IMR-90 (cell line): Measurements from ENCODE around the gene TMEM163. TPM values are rescaled to one million over a fixed set of nuclear protein-coding genes. Genes with fewer than 3 reads are reported as not detected.

Source experiments
- ATAC-seq: fragments of 200-7000 bp; cut with Tn5 transposase; 2 replicates; pipeline ENCODE4 v1.9.1; 2020; ENCODE audit warnings: low read depth, mild to moderate bottlenecking, moderate library complexity
- BruUV-seq: library from RNA; stranded (reverse); fragments of 400-500 nt; replicated peaks from 2 replicates; lab custom pipeline; 2021; lab: Mats Ljungman, UMichigan
- CTCF ChIA-PET: fragments of 300-600 bp; formaldehyde crosslinking; extraction: SDS; loops from one replicate; lab custom pipeline; 2021; ENCODE audit warnings: antibody characterized with exemption; lab: Yijun Ruan, JAX
- POLR2A ChIA-PET: fragments of 300-600 bp; sonication (Branson Sonifier 250); formaldehyde crosslinking; loops from one replicate; lab custom pipeline; 2022; ENCODE audit warnings: antibody characterized with exemption; ENCODE audit not compliant: unreplicated experiment; lab: Charles Lee
- DNase-seq: peaks from one replicate; pipeline ENCODE4 v3.0.0; 2013
- H2AFZ ChIP-seq: replicated peaks from 2 replicates; pipeline ENCODE3; 2013; ENCODE audit warnings: low read length, mild to moderate bottlenecking; ENCODE audit not compliant: poor library complexity
- H2AK5ac ChIP-seq: 2 replicates; pipeline ENCODE4 v1.6.1; 2013; ENCODE audit warnings: low read depth, low read length, inconsistent platforms
- H2AK9ac ChIP-seq: replicated peaks from 2 replicates; pipeline ENCODE3; 2013; ENCODE audit warnings: mild to moderate bottlenecking, low read depth, low read length, moderate library complexity; ENCODE audit not compliant: poor library complexity
- H2BK120ac ChIP-seq: 2 replicates; pipeline ENCODE4 v1.6.1; 2013; ENCODE audit warnings: low read depth, low read length, inconsistent platforms
- H2BK15ac ChIP-seq: 3 replicates; pipeline ENCODE4 v1.6.1; 2013; ENCODE audit warnings: low read depth, low read length, inconsistent platforms
- H2BK20ac ChIP-seq: 2 replicates; pipeline ENCODE4 v1.6.1; 2013; ENCODE audit warnings: low read depth, mild to moderate bottlenecking, inconsistent platforms, low read length, moderate library complexity
- H2BK5ac ChIP-seq: 2 replicates; pipeline ENCODE4 v1.6.1; 2013; ENCODE audit warnings: mild to moderate bottlenecking, low read depth, low read length, inconsistent platforms; ENCODE audit not compliant: poor library complexity, severe bottlenecking
- H3K14ac ChIP-seq: replicated peaks from 2 replicates; pipeline ENCODE4 v1.6.1; 2013; ENCODE audit warnings: low read depth, low read length, inconsistent platforms
- H3K18ac ChIP-seq: 2 replicates; pipeline ENCODE4 v1.6.1; 2013; ENCODE audit warnings: low read depth, low read length, control low read depth
- H3K23ac ChIP-seq: 2 replicates; pipeline ENCODE4 v1.6.1; 2013; ENCODE audit warnings: low read depth, low read length, inconsistent platforms
- H3K27ac ChIP-seq: 2 replicates; pipeline ENCODE4 v1.5.1; 2013; ENCODE audit warnings: mild to moderate bottlenecking, control low read depth, low read length; ENCODE audit not compliant: insufficient read depth
- H3K27me3 ChIP-seq: 2 replicates; pipeline ENCODE4 v1.6.1; 2013; ENCODE audit warnings: low read length; ENCODE audit not compliant: control insufficient read depth, insufficient read depth
- H3K36me3 ChIP-seq: 2 replicates; pipeline ENCODE4 v1.6.1; 2013; ENCODE audit warnings: low read length, mixed read lengths; ENCODE audit not compliant: control insufficient read depth, insufficient read depth
- H3K4ac ChIP-seq: 2 replicates; pipeline ENCODE4 v1.6.1; 2013; ENCODE audit warnings: low read depth, low read length, inconsistent platforms
- H3K4me1 ChIP-seq: 2 replicates; pipeline ENCODE4 v1.6.1; 2013; ENCODE audit warnings: low read length, mixed read lengths; ENCODE audit not compliant: control insufficient read depth, insufficient read depth
- H3K4me2 ChIP-seq: 2 replicates; pipeline ENCODE4 v1.6.1; 2013; ENCODE audit warnings: low read depth, mild to moderate bottlenecking, control low read depth, low read length, moderate library complexity
- H3K4me3 ChIP-seq: 2 replicates; pipeline ENCODE4 v1.5.1; 2013; ENCODE audit warnings: low read depth, mild to moderate bottlenecking, control low read depth, low read length, moderate library complexity; ENCODE audit not compliant: insufficient read depth
- H3K56ac ChIP-seq: 2 replicates; pipeline ENCODE4 v1.6.1; 2013; ENCODE audit warnings: low read length, inconsistent platforms; ENCODE audit not compliant: insufficient read depth; ENCODE audit errors: extremely low read depth
- H3K79me1 ChIP-seq, 2 experiments: 2 replicates each; pipeline ENCODE4 v1.6.1; 2013; ENCODE audit warnings: low read length in 2 of 2, inconsistent platforms in 1 of 2, low read depth in 1 of 2
- H3K9ac ChIP-seq: 2 replicates; pipeline ENCODE4 v1.6.1; 2013; ENCODE audit warnings: low read depth, low read length, control low read depth
- H3K9me1 ChIP-seq: 2 replicates; pipeline ENCODE4 v1.6.1; 2013; ENCODE audit warnings: low read length, inconsistent platforms; ENCODE audit not compliant: insufficient read depth
- H3K9me3 ChIP-seq: 2 replicates; pipeline ENCODE4 v1.6.1; 2013; ENCODE audit warnings: low read length; ENCODE audit not compliant: control insufficient read depth, insufficient read depth
- H4K20me1 ChIP-seq: 2 replicates; pipeline ENCODE4 v1.6.1; 2013; ENCODE audit warnings: low read length, inconsistent platforms; ENCODE audit not compliant: insufficient read depth
- H4K5ac ChIP-seq: 2 replicates; pipeline ENCODE4 v1.6.1; 2013; ENCODE audit warnings: mild to moderate bottlenecking, low read depth, low read length, control low read depth
- H4K8ac ChIP-seq, 2 experiments: 2 replicates each; pipeline ENCODE4 v1.6.1; 2013; ENCODE audit warnings: low read depth in 2 of 2, low read length in 2 of 2, control low read depth in 1 of 2, inconsistent platforms in 1 of 2
- H4K91ac ChIP-seq: 2 replicates; pipeline ENCODE4 v1.6.1; 2013; ENCODE audit warnings: low read depth, low read length, inconsistent platforms; ENCODE audit not compliant: insufficient read depth
- BHLHE40 ChIP-seq: fragments of 150-350 bp; IDR thresholded peaks from 2 replicates; pipeline ENCODE4 v1.6.1; 2016; ENCODE audit warnings: mild to moderate bottlenecking, low read depth, low read length
- CEBPB ChIP-seq: IDR thresholded peaks from 2 replicates; pipeline ENCODE4 v1.6.1; 2012; ENCODE audit warnings: low read depth, low read length, improper control_type of control experiment
- CHD1 ChIP-seq: IDR thresholded peaks from 2 replicates; pipeline ENCODE4 v1.6.1; 2012; ENCODE audit warnings: low read depth, low read length, improper control_type of control experiment
- FOS ChIP-seq: fragments of 150-350 bp; IDR thresholded peaks from 2 replicates; pipeline ENCODE4 v1.6.1; 2016; ENCODE audit warnings: low read depth, low read length
- MAFK ChIP-seq: IDR thresholded peaks from 2 replicates; pipeline ENCODE4 v1.6.1; 2012; ENCODE audit warnings: low read depth, low read length, improper control_type of control experiment
- MAZ ChIP-seq: IDR thresholded peaks from 2 replicates; pipeline ENCODE4 v1.6.1; 2012; ENCODE audit warnings: low read depth, mild to moderate bottlenecking, low read length, improper control_type of control experiment, moderate library complexity, borderline replicate concordance
- MXI1 ChIP-seq: IDR thresholded peaks from 2 replicates; pipeline ENCODE4 v1.6.1; 2012; ENCODE audit warnings: low read depth, mild to moderate bottlenecking, low read length, moderate library complexity, borderline replicate concordance
- NFE2L2 ChIP-seq: fragments of 150-350 bp; IDR thresholded peaks from 2 replicates; pipeline ENCODE4 v1.6.1; 2016; ENCODE audit warnings: low read depth, mild to moderate bottlenecking, low read length
- POLR2A ChIP-seq: IDR thresholded peaks from 2 replicates; pipeline ENCODE4 v1.6.1; 2012; ENCODE audit warnings: mild to moderate bottlenecking, low read depth, low read length
- RAD21 ChIP-seq: IDR thresholded peaks from 2 replicates; pipeline ENCODE4 v1.6.1; 2012; ENCODE audit warnings: low read length, improper control_type of control experiment
- RCOR1 ChIP-seq: IDR thresholded peaks from 2 replicates; pipeline ENCODE4 v1.6.1; 2012; ENCODE audit warnings: mild to moderate bottlenecking, low read length, improper control_type of control experiment; ENCODE audit not compliant: insufficient replicate concordance
- RFX5 ChIP-seq: IDR thresholded peaks from 2 replicates; pipeline ENCODE4 v1.8.0; 2012; ENCODE audit warnings: low read depth, mild to moderate bottlenecking, low read length, moderate library complexity
- SMC3 ChIP-seq: fragments of 150-350 bp; IDR thresholded peaks from 2 replicates; pipeline ENCODE4 v1.6.1; 2016; ENCODE audit warnings: low read depth, mild to moderate bottlenecking, antibody characterized with exemption, low read length, moderate library complexity
- WGBS, 2 experiments: methylation state at CpG; one replicate each; pipeline versions ENCODE4 v1.1.5 to v1.1.7; 2013; ENCODE audit warnings: missing lambda C conversion rate in 2 of 2; ENCODE audit not compliant: insufficient read length in 1 of 2; ENCODE audit errors: extremely low coverage in 2 of 2; 5-methylcytosine and 5-hydroxymethylcytosine counted together
- dilution Hi-C: fragments of 300-500 bp; cut with HindIII; formaldehyde crosslinking; loops from one replicate; pipeline ENCODE4 v1.14.3; 2018; ENCODE audit warnings: low sequenced_read_pairs; ENCODE audit not compliant: unreplicated experiment
- in situ Hi-C: fragments of 300-500 bp; cut with MboI; formaldehyde crosslinking; loops from 3 replicates; pipeline ENCODE4 v1.14.3; 2019; ENCODE audit warnings: low sequenced_read_pairs, inconsistent platforms, mixed read lengths
- intact Hi-C: fragments of 100-400 bp; cut with micrococcal nuclease; formaldehyde crosslinking; loops from 2 replicates; pipeline ENCODE4 v1.10.0; 2022
- polyA plus RNA-seq, 3 experiments: library from polyadenylated mRNA; depleted of rRNA; stranded (reverse); fragments of >200 nt; gene quantifications; 2 replicates each; pipeline ENCODE4 v1.2.3, GENCODE V29; 2012; ENCODE audit warnings: low replicate concordance in 1 of 3
- total RNA-seq: library from RNA; depleted of rRNA; stranded (reverse); fragments of >200 nt; gene quantifications from 2 replicates; pipeline ENCODE4 v1.2.3, GENCODE V29; 2012
- TF ChIP-seq, protein P1 (sequence below): conservative IDR thresholded peaks from 2 replicates; pipeline ENCODE4 v1.5.1; 2012; ENCODE audit warnings: mild to moderate bottlenecking, low read depth, low read length, improper control_type of control experiment
- TF ChIP-seq, protein P2 (sequence below): fragments of 150-350 bp; IDR thresholded peaks from 2 replicates; pipeline ENCODE4 v1.6.1; 2016; ENCODE audit warnings: low read depth, mild to moderate bottlenecking, low read length, moderate library complexity, borderline replicate concordance
- TF ChIP-seq, protein P3 (sequence below): fragments of 150-350 bp; IDR thresholded peaks from 2 replicates; pipeline ENCODE4 v1.6.1; 2017; ENCODE audit warnings: mild to moderate bottlenecking, antibody characterized with exemption, low read length, low read depth

Gene TMEM163
- total and polyA plus RNA-seq, 2 of the 4 experiments (the other 2 are of a cell fraction): not detected

DNA sequence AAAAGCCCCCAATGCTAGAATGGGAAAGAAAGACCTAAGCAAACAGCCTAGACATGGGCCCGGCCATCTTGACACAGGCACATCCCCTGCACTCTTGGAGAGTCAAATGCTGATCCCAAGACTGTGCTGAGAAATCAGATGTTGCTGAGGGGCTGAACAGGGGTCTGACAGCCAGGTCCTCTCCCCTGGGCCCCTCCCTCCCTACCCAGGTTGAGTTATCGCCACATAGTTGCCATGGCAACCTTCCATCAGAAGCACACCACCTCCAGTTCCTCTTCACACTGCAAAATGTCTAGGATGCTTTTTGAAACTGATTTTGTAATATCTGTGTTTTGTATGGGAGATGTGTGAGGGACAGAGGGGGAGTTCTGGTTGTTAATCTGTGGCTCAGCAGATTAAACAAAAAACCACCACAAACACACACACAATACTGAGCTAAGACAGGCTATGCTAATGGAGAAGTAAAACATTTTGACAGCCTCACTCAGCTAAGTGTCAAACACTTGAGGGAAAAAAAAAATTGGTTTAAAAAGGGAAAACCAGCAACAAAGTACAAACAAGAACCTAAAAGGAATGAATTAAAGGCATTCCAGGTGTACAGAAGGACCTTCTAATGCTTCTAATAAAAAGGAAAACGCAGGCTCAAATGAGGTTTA, 88.2 kb downstream of the TMEM163 start:
- Histone ChIP-seq H4K20me1 (no peaks in the 10 kb centered on the region), H2AK9ac (no peak overlapping the region), H3K56ac (no peak overlapping the region), H3K23ac (no peak overlapping the region), H2BK15ac (no peak overlapping the region), H3K79me1 (no peaks in the 10 kb centered on the region), H2AFZ (no peak overlapping the region), H3K4me1 (no peaks in the 10 kb centered on the region), H2BK120ac (no peak overlapping the region), H4K8ac (no peak overlapping the region), H2BK20ac (no peak overlapping the region), H3K36me3 (no peaks in the 10 kb centered on the region), H3K9ac (no peak overlapping the region), H2BK5ac (no peak overlapping the region), H3K4ac (no peak overlapping the region), H3K9me3 (no peaks in the 10 kb centered on the region), H3K4me2 (no peak overlapping the region), H3K27ac (no peak overlapping the region), H3K14ac (no peak overlapping the region), H4K5ac (no peak overlapping the region), H3K18ac (no peak overlapping the region), H4K91ac (no peak overlapping the region), H3K27me3 (no peaks in the 10 kb centered on the region), H3K9me1 (no peaks in the 10 kb centered on the region), H2AK5ac (no peak overlapping the region), H3K4me3 (no peak overlapping the region)
- no peak for ATAC-seq
- DNase-seq: no peak
- in situ Hi-C loops: no loop called here
- no TSS peak for BruUV-seq
- dilution Hi-C loops: no loop called here
- intact Hi-C loops: no loop called here
- CTCF ChIA-PET: no interaction called here
- TF ChIP-seq MAZ: no peak
- no peak for TF ChIP-seq BHLHE40
- no peak for TF ChIP-seq POLR2A
- no peak for TF ChIP-seq RFX5
- TF ChIP-seq, protein P1, sequence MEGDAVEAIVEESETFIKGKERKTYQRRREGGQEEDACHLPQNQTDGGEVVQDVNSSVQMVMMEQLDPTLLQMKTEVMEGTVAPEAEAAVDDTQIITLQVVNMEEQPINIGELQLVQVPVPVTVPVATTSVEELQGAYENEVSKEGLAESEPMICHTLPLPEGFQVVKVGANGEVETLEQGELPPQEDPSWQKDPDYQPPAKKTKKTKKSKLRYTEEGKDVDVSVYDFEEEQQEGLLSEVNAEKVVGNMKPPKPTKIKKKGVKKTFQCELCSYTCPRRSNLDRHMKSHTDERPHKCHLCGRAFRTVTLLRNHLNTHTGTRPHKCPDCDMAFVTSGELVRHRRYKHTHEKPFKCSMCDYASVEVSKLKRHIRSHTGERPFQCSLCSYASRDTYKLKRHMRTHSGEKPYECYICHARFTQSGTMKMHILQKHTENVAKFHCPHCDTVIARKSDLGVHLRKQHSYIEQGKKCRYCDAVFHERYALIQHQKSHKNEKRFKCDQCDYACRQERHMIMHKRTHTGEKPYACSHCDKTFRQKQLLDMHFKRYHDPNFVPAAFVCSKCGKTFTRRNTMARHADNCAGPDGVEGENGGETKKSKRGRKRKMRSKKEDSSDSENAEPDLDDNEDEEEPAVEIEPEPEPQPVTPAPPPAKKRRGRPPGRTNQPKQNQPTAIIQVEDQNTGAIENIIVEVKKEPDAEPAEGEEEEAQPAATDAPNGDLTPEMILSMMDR: no peak
- TF ChIP-seq, protein P2, sequence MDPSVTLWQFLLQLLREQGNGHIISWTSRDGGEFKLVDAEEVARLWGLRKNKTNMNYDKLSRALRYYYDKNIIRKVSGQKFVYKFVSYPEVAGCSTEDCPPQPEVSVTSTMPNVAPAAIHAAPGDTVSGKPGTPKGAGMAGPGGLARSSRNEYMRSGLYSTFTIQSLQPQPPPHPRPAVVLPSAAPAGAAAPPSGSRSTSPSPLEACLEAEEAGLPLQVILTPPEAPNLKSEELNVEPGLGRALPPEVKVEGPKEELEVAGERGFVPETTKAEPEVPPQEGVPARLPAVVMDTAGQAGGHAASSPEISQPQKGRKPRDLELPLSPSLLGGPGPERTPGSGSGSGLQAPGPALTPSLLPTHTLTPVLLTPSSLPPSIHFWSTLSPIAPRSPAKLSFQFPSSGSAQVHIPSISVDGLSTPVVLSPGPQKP: no peak
- no peak for TF ChIP-seq MXI1
- TF ChIP-seq MAFK: no peak
- no peak for TF ChIP-seq SMC3
- TF ChIP-seq RCOR1: no peak
- no peak for TF ChIP-seq CHD1
- no peak for TF ChIP-seq FOS
- no peak for TF ChIP-seq RAD21
- no peak for TF ChIP-seq CEBPB
- TF ChIP-seq NFE2L2: no peak
- TF ChIP-seq, protein P3, sequence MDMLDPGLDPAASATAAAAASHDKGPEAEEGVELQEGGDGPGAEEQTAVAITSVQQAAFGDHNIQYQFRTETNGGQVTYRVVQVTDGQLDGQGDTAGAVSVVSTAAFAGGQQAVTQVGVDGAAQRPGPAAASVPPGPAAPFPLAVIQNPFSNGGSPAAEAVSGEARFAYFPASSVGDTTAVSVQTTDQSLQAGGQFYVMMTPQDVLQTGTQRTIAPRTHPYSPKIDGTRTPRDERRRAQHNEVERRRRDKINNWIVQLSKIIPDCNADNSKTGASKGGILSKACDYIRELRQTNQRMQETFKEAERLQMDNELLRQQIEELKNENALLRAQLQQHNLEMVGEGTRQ: no peak
- WGBS, 2 experiments: 60% methylated on average over 1 of the region's 3 CpGs; no CpG with 5 or more reads in 1 of the 2 experiments
- POLR2A ChIA-PET: no interaction called here
